ENCODE measurements around the gene GATAD2B.
"Not testable (repeated sequence)": the region's sequence is repeated elsewhere in the genome, so short reads cannot be mapped to it uniquely, and the experiment has no call there.

The GATAD2B gene

DNA sequence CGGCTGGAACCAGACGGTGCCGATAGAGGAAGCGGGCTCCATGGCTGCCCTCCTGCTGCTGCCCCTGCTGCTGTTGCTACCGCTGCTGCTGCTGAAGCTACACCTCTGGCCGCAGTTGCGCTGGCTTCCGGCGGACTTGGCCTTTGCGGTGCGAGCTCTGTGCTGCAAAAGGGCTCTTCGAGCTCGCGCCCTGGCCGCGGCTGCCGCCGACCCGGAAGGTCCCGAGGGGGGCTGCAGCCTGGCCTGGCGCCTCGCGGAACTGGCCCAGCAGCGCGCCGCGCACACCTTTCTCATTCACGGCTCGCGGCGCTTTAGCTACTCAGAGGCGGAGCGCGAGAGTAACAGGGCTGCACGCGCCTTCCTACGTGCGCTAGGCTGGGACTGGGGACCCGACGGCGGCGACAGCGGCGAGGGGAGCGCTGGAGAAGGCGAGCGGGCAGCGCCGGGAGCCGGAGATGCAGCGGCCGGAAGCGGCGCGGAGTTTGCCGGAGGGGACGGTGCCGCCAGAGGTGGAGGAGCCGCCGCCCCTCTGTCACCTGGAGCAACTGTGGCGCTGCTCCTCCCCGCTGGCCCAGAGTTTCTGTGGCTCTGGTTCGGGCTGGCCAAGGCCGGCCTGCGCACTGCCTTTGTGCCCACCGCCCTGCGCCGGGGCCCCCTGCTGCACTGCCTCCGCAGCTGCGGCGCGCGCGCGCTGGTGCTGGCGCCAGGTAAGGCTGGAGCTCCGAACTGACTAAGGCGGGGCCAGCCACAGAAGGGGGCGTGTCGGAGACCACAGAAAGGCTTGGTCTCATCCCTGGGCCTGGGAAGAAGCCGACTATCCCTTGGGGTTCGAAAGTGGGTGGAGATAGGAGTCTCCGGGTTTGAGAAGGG, 147.1 kb downstream of the GATAD2B start:
- peak; percentile 54 for DNase-seq

DNA sequence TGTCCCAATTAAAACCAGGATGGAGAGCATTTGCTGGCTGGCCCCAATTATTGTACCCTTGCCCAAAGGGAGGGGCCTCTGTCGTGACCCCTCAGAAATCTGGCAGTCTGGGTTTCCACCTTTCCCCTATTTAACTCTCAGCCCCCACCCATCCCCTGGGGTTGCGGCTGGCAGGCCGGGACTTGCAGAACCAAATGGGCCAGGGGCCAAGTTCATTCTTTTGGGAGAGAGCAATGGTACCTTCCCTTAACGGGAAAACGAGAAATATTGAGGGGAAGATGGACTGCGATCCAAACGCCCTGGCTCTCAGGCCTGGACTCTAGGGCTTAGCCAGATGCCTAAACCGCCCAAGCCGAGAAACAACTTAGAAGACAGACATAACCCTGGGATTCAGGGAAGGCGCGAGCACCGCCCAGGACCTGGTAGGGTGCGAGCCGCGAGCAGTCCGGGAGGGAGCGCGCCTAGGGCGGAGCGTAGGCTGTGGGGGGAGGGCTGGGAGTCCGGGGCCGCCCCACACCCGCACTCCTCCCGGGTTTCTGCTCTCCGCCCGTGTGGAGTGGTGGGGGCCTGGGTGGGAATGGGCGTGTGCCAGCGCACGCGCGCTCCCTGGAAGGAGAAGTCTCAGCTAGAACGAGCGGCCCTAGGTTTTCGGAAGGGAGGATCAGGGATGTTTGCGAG, 147.9 kb downstream of the GATAD2B start, which contains the start of gene SLC27A3:
Gene SLC27A3, plus strand, starts transcription at position 628 of the 678 bp plus-strand sequence. CDS start 91 bp downstream, outside the sequence.
- DNase-seq: no peak

DNA sequence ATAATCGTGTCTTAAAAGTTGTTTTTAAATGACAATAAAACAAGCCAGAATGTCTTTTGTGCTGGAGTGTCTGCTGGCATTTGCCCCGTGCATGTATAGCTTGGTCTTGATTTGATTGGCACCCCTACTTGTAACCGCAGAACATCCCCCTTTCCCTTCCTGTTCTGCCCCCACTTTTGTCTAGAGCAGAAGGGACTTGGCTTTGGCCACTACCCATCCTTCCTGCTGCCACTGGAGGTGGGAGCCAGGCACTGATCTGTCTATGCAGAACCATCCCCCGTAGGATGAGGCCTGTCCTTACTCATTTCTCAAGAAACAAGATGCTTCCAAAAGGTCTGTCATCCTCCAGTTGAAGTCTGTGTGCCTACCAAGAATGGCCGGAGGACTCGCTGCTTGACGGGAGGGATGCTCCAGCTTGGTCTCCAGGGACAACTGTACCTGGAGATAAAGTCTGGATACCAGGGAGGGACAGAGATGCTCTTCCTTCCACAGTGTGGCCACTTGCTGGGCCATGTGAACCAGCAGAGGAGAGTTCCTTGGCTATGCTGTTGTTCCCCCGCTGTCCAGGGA, 148.7 kb downstream of the GATAD2B start:
- DNase-seq: no peak

DNA sequence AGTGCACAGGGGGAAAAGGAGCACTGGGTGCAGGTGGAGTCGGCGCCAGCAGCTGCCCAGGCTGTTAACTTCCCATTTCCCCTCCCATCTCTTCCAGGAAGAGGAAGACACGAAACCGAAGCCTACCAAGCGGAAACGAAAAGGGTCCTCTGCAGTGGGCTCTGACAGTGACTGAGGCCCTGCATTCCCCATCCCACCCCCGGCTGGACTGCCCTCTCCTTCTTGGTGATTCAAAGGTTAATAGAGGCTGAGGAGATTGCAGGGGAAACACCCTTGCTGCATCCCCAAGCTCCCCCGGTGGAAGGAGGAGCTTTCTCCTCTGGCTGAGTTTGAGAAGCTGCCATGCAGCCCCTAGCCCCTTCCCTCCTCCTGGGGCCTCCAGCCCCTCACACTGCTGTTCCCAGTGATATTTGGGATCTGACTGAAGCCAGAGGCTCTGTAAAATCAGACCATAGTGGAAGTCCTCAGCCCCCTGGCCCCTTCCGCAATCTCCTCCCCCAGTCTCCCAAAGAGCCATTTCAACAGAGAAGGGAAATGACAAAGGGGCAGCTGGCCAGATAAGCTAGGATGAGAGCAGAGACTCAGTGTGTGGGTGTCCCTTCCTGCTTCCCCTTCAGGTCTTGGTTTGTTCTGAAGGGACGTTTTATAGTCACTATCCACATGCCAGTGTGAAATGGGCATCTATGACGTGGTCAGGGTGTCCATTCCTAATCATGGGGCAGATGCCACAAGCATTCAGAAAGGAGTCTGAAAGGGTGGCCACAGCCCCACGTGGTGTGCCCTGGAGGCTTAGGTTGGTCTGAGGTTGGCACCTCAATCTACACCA, 149.5 kb downstream of the GATAD2B start:
- no peak for DNase-seq

DNA sequence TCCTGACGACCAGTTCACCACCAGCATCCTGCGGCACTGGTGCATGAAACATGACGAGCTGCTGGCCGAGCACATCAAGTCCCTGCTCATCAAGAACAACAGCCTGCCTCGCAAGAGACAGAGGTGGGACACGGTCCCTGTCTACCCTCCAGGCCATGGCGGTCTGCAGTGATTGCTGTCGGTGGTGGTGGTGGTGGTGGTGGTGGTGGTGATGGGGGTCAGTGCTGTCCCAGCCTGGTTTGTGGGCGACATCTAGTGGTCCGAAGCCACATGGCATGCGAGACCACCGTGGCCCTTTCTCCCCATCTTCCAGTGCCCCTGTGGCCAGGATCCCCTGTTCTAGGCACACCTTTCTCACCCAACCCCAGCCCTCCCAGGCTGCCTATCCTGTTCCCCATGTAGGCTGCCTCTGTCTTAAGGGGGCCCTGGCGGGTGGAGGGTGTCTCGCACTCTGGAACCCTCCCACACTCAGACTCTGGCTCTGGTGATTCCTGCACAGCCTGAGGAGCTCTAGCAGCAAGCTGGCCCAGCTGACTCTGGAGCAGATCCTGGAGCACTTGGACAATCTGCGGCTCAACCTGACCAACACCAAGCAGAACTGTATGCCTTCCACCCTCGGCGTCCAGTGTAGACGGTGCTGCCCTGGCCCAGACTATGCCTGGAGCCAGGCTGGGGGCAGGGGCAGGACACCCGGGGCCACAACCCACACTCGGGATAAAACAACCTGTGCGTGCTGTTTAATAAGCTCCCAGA, 150.8 kb downstream of the GATAD2B start:
- DNase-seq: no peak

DNA sequence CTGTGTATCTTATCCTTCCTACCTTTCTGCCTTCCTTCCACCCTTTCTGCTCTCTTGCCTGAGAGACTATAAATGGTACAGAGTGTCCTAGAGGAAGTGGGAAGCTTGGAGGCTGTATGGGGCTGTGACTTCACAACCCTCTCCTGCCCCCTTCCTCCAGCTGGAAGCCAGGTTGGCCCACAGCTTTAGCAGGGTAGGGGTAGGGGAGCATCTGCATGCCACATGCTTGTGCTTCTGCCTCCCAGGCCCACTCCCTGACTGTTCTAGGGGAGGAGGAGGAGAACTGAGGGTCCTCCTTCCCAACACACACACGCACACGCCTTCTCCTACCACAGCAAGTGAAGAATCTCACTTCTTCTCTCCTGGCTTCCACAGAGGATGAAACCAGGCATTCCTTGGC, 151.5 kb downstream of the GATAD2B start:
- DNase-seq: no peak

DNA sequence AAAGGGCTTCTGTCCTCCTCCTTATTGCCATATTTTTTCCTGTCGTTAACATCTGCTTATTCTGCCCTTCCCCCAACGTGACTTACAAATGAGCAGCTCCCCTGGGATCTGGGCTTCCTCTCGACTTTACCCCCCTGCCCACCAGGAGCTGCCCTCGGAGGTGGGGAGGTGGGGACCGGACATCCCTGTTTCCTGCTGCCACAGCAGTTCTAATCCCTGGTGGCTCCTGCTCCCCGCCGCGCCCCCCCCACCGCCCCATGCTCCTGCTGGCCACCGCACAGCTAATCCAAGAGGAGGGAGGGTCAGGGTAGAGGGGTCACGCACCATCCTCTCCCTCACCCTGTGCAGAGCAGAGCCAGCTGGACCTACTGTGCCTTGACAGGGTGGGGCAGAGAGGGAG, 152.0 kb downstream of the GATAD2B start:
- no peak for DNase-seq

DNA sequence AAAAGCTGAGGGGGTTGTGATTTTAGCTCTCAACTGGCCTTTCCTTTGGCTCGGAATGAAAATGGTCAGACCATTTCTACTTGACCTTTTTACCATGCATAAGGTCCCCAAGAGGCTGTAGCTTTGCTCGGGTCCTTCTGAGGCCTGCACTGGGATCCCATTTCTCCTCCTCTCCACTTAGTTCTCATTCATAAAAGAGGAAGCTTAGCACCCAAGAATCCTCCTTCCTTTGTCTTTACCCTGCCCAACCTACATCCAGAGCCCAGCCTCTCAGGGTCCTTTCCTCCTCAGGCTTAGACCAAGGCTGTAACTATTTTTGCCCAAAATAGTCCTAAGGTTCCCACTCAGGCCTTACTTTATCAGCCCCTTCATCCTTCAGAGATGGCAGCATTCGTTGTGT, 153.6 kb downstream of the GATAD2B start:
- DNase-seq: no peak

DNA sequence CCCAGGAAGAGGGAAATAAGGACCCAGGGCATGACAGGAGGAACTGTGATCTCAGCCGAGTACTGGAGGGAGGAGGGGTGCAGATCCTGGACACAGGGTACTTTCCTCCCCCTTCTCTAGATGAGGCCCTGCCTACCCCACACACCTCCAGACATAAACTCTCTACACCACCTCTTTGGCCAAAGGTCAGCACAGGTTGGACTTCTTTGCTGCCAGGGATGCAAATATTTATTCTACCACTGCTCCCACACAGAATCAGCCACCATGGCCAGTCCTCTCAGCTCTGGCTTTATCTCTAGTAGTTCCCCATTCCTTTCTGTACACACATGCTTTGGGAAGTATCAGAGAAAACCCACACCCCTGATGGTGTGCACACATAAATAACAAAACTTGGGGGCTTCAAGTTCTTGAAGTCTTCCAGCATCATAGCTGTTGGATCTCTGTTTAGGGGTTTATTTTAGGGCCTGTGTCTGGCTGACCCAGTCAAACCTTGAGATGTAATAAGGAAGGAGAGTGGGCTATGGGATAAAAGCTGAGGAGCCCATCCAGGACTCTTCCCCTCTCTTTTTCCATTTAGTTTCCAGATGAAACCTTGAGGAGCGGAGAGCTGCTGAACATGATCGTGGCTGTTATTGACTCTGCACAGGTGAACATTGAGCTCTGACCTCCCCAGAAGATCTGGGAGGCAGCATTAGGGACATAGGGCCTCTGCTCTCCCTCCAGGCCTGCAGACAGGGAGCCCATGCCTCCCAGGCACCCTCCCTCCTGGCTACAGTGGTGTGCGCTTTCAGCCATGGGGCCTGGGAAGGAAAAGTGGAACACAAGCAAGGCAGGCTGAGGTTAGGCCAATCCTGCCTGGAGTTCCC, 154.2 kb downstream of the GATAD2B start:
- DNase-seq: no peak

DNA sequence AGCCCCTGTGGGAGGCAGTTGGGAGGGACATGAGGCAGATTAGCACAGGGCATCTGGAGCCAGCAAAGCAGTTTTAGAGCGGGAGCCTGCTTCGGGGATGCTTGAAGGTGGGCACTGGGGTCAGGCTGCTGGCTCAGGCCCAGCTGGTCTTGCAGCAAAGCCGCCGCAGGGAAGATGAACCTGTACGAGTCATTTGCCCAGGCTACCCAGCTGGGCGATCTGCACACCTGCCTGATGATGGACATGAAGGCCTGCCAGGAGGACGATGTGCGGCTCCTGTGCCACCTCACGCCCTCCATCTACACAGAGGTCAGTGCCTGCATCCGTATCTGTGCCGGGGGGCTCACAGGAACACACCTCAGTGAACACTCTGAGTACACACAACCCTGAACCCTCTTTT, 155.3 kb downstream of the GATAD2B start:
- DNase-seq: no peak

DNA sequence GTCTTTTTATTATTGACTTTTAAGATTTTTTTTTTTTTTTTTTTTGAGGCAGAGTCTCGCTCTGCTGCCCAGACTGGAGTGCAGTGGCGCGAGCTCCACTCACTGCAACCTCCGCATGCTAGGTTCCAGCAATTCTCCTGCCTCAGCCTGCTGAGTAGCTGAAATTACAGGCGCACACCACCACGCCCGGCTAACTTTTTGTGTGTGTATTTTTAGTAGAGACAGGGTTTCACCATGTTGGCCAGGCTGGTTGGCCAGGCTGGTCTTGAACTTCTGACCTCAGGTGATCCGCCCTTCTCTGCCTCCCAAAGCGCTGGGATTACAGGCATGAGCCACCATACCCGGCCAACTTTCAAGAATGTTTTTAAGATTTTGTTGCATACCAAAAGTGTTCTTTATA, 156.1 kb downstream of the GATAD2B start:
- not testable (repeated sequence) for DNase-seq

DNA sequence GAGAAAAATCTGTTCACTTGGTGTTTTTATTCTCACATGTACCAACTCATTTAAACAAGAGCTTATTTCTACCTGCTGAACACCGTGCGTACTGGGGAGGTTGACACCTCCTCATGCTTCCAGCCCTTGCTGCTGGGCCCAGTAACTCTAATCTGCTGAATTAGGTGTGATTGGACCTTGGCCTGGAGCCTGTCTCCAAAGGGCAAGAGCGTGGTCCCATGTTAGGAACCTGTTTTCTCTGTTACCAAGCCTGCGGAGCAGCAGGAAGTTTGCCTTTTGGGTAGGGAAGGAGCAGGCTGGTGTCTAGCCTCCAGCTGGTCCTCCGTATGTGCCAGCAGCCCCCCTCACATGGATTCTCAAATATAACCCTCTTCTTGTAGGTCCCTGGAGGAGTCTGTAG, 158.5 kb downstream of the GATAD2B start:
- no peak for DNase-seq

DNA sequence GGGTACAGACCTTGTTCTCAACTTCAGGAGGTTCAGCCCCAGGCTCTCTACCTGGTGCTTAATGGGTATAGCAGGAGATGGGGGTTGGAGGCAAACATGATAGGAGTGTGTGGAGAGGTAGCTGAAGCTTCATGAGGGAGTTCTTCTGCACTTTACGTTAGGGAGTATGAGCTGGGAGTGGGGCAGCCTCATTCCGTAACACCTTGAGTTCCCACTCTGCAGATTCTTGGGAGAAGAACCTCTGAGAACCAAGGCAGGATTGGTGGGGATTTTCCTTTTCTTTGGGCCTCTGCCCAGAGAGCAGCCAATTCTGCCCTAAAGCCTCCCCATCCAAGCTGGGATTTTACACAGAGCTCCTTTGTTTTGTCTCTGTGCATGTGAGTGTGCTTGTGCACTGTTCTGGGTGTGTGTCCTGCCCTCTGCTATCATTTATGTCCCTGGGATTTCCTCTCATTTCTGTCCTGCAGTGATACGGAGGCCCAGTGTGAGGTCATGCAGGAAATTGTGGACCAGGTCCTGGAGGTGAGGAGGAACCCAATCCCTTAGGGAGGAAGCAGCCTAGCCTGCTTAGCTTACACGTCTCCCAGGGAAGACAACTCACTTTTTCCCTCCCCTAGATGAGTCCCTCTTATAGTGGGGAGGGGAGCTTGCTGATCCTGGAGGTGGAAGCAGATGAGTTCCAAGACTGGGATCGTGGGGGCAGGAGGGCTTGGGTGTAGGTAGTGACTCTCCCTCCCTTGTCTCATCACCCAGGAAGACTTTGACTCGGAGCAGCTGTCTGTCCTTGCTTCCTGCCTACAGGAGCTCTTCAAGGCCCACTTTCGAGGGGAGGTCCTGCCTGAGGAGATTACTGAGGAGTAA, 159.2 kb downstream of the GATAD2B start:
- DNase-seq: no peak

DNA sequence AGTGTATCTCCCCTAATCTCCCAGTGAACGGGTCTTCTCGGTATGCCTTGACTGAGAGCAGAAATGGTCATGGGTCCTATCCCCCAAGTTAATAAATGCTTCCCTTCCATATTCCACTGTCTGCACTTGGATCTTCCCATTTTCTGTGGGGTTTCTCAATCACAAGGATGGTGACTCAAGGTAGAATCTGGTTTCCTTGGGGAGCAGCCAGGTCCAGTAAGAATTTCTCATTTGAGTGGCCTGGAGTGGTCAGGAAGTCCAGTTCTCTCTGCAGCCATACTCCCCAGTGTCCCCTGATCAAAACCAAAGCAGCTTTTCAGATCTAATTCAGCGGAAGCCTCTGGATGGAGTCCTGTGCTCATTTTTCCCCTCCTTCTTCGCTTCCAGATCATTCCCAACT, 162.3 kb downstream of the GATAD2B start:
- no peak for DNase-seq

Measured in NCI-H1436 treated with DMSO at 0.1 percent for 48 hours (cell line).